Colonic mucosa (tissue), 4 donors: ENCODE results near the gene SRP9. TPM values are rescaled to one million over a fixed set of nuclear protein-coding genes. Genes with fewer than 3 reads are reported as not detected.
"Not testable (repeated sequence)": the region's sequence is repeated elsewhere in the genome, so short reads cannot be mapped to it uniquely, and the experiment has no call there.

Experiments
- DNase-seq: peaks from one replicate; pipeline ENCODE4 v3.0.0-alpha.2; 2020
- H3K27ac ChIP-seq: fragments of 200-600 bp; one replicate; pipeline ENCODE4 v1.8.0; 2021
- H3K27me3 ChIP-seq: fragments of 200-600 bp; one replicate; pipeline ENCODE4 v1.8.0; 2021
- H3K36me3 ChIP-seq: fragments of 200-600 bp; one replicate; pipeline ENCODE4 v1.8.0; 2021
- H3K4me1 ChIP-seq: fragments of 200-600 bp; one replicate; pipeline ENCODE4 v1.8.0; 2021; ENCODE audit warnings: mild to moderate bottlenecking
- H3K4me3 ChIP-seq: fragments of 200-600 bp; one replicate; pipeline ENCODE4 v1.8.0; 2021
- H3K9ac ChIP-seq, 2 donors: one replicate each; pipeline ENCODE4 v1.7.0; 2013; ENCODE audit warnings: control low read depth in 2 of 2, low read depth in 2 of 2, low read length in 2 of 2
- H3K9me3 ChIP-seq: fragments of 200-600 bp; one replicate; pipeline ENCODE4 v1.8.0; 2021
- CTCF ChIP-seq: fragments of 200-600 bp; IDR thresholded peaks from one replicate; pipeline ENCODE4 v1.8.0; 2022; ENCODE audit warnings: antibody characterized with exemption, mild to moderate bottlenecking
- intact Hi-C: fragments of 100-400 bp; cut with DNase I; formaldehyde crosslinking; loops from one replicate; pipeline ENCODE4 v1.14.1; 2022
- total RNA-seq, 2 donors: library from RNA; stranded (reverse); fragmentation: NEBNext Ultra II Directional in 1 of 2; extraction: Animal tissue kit (Norgen Biotek cat#: 25700) in 1 of 2; gene quantifications; one replicate each; pipeline ENCODE4 v1.2.1, GENCODE V29; 2021
- donor health status: healthy.
- donor health status: DM: no; HTN: no; CAD: no.
- donor health status: DM: no; HTN: no; CAD: no.

Gene SRP9
- total RNA-seq, 2 donors from 2014 or later = 233 to 264 TPM

- Histone ChIP-seq H3K9me3 (no peaks in the 10 kb centered on the region), H3K9ac (no peak overlapping the region), H3K27me3 (no peaks in the 10 kb centered on the region), H3K4me3 (no peak overlapping the region), H3K4me1 (no peaks in the 10 kb centered on the region), H3K27ac (no peak overlapping the region), H3K36me3 (no peaks in the 10 kb centered on the region)
- intact Hi-C loops = no loop called here
- DNase-seq = no peak
- TF ChIP-seq CTCF = no peak
These were observed 19.5 kb upstream of the SRP9 start for GRCh38 chr1:225757927-225758656.

- H3K9me3 ChIP-seq, H3K9ac ChIP-seq, intact Hi-C loops, H3K36me3 ChIP-seq, H3K4me1 ChIP-seq, DNase-seq, H3K27me3 ChIP-seq, H3K4me3 ChIP-seq, H3K27ac ChIP-seq: not testable (repeated sequence)
These were observed 17.7 kb upstream of the SRP9 start for GRCh38 chr1:225759972-225760371.

- H3K27ac ChIP-seq = no peak overlapping the region
- H3K4me3 ChIP-seq = no peak overlapping the region
- no peaks in the 10 kb centered on the region for H3K4me1 ChIP-seq
- intact Hi-C loops = no loop called here
- no peaks in the 10 kb centered on the region for H3K36me3 ChIP-seq
- H3K9ac ChIP-seq = no peak overlapping the region
- H3K9me3 ChIP-seq = no peaks in the 10 kb centered on the region
- H3K27me3 ChIP-seq = no peaks in the 10 kb centered on the region
- TF ChIP-seq CTCF = no peak
- no peak for DNase-seq
These were observed 17.1 kb upstream of the SRP9 start for GRCh38 chr1:225760531-225760930.

GRCh38 chr1:225761395-225761794 is 16.2 kb upstream of the SRP9 start:
- H3K4me1 ChIP-seq, H3K9me3 ChIP-seq, H3K27ac ChIP-seq, H3K9ac ChIP-seq, H3K27me3 ChIP-seq, H3K36me3 ChIP-seq, DNase-seq, intact Hi-C loops, H3K4me3 ChIP-seq: not testable (repeated sequence)

GRCh38 chr1:225762002-225762441 is 15.6 kb upstream of the SRP9 start:
- Histone ChIP-seq H3K36me3 (no peaks in the 10 kb centered on the region), H3K9ac (no peak overlapping the region), H3K27me3 (no peaks in the 10 kb centered on the region), H3K9me3 (no peaks in the 10 kb centered on the region), H3K4me1 (no peaks in the 10 kb centered on the region), H3K4me3 (no peak overlapping the region), H3K27ac (no peak overlapping the region)
- TF ChIP-seq CTCF = no peak
- no peak for DNase-seq
- intact Hi-C loops = no loop called here

- Histone ChIP-seq H3K27me3 (no peaks in the 10 kb centered on the region), H3K4me1 (no peaks in the 10 kb centered on the region), H3K36me3 (no peaks in the 10 kb centered on the region), H3K9ac (no peak overlapping the region), H3K9me3 (no peaks in the 10 kb centered on the region), H3K4me3 (no peak overlapping the region), H3K27ac (no peak overlapping the region)
- no peak for DNase-seq
- intact Hi-C loops = no loop called here
- TF ChIP-seq CTCF = no peak
These were observed 15.2 kb upstream of the SRP9 start for GRCh38 chr1:225762444-225762843.
